ENCODE data around the gene ELK1.

DNA sequence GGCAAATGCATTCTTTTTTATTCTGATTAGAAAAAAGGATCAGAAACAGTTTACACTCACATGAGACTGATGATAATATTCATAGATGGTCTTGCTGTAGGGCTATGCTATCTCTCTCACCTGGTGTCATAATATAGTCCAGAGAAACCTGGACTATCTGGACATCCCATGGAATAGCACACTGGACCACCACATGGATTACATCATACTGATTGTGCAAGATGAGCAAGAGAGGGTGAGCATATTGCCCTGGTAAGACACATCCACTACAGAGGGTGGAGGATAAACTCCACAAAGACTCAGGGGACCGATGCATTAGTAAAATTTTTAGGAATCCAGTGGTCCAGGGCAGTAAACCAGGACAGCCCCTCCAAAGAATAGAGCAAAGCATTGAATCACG lies 38.9 kb downstream of the ELK1 start:
- TF ChIP-seq, protein P1, sequence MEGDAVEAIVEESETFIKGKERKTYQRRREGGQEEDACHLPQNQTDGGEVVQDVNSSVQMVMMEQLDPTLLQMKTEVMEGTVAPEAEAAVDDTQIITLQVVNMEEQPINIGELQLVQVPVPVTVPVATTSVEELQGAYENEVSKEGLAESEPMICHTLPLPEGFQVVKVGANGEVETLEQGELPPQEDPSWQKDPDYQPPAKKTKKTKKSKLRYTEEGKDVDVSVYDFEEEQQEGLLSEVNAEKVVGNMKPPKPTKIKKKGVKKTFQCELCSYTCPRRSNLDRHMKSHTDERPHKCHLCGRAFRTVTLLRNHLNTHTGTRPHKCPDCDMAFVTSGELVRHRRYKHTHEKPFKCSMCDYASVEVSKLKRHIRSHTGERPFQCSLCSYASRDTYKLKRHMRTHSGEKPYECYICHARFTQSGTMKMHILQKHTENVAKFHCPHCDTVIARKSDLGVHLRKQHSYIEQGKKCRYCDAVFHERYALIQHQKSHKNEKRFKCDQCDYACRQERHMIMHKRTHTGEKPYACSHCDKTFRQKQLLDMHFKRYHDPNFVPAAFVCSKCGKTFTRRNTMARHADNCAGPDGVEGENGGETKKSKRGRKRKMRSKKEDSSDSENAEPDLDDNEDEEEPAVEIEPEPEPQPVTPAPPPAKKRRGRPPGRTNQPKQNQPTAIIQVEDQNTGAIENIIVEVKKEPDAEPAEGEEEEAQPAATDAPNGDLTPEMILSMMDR (IDR thresholded peaks at IDR 0.05; ENCODE audit: insufficient read depth, low read length) = no peak
- TF ChIP-seq SPI1 (IDR thresholded peaks at IDR 0.05; ENCODE audit: borderline replicate concordance, low read depth) = no peak

Data from HL-60 (cell line).